ENCODE measurements around the gene PFAS. TPM values are rescaled to one million over a fixed set of nuclear protein-coding genes. Genes with fewer than 3 reads are reported as not detected.

The PFAS gene
- total and polyA plus RNA-seq, 2 experiments from 2014 or later, result 96.1 to 168 TPM

- Mint-ChIP-seq H3K27ac (peak overlapping the region; percentile 99), H3K27me3 (ENCODE audit: insufficient read depth, low read depth, poor library complexity) (peaks cover 46% of the 10 kb centered on the region), H3K4me1 (peaks cover 10% of the 10 kb centered on the region), H3K36me3 (ENCODE audit: low read depth) (peaks cover 47% of the 10 kb centered on the region), H3K9me3 (peaks cover 22% of the 10 kb centered on the region), H3K4me3 (peak overlapping the region; percentile 70)
- Histone ChIP-seq H3K4me1 (ENCODE audit: insufficient read depth) (peaks cover 6% of the 10 kb centered on the region; the same call in 1 of the 2 replicates), H3K4me2 (peak overlapping the region; percentile 75), H3K27ac (ENCODE audit: low read depth) (peak overlapping the region; percentile 91), H3F3A (replicated peaks; ENCODE audit: low read depth) (peaks cover 35% of the 10 kb centered on the region), H3K9me2 (ENCODE audit: insufficient read depth) (no peaks in the 10 kb centered on the region), H3K36me3 (ENCODE audit: insufficient read depth) (peaks cover 4% of the 10 kb centered on the region; the same call in 1 of the 2 replicates), H4K20me1 (replicated peaks; ENCODE audit: insufficient read depth) (peaks cover 4% of the 10 kb centered on the region), H2AFZ (no peak overlapping the region), H3K4me3 (peak overlapping the region; percentile 58), H3K27me3 (ENCODE audit: insufficient read depth) (no peaks in the 10 kb centered on the region), H3K79me2 (replicated peaks; ENCODE audit: insufficient read depth) (no peaks in the 10 kb centered on the region)
- DNase-seq (ENCODE audit: low spot score) (peak; percentile 91), ATAC-seq (peak; percentile 5)
- TF ChIP-seq REST (IDR thresholded peaks at IDR 0.05; ENCODE audit: unreplicated experiment) (no peak), JUNB (IDR thresholded peaks at IDR 0.05; ENCODE audit: unreplicated experiment) (no peak), CTCF (conservative IDR thresholded peaks at IDR 0.05; ENCODE audit: low read depth in 2 of 2) (no peak), EZH2phosphoT487 (IDR thresholded peaks at IDR 0.05; ENCODE audit: unreplicated experiment) (no peak), EZH2 (IDR thresholded peaks at IDR 0.05; ENCODE audit: low read depth, unreplicated experiment) (no peak), CREB1 (CRISPR knock-in tag; IDR thresholded peaks at IDR 0.05; ENCODE audit: low read depth) (peak; percentile 63), POLR2AphosphoS5 (IDR thresholded peaks at IDR 0.05; ENCODE audit: low read depth) (peak; percentile 77), ZNF114 (CRISPR knock-in tag; IDR thresholded peaks at IDR 0.05) (no peak), ZNF462 (CRISPR knock-in tag; IDR thresholded peaks at IDR 0.05) (no peak), ZNF331 (CRISPR knock-in tag; IDR thresholded peaks at IDR 0.05; ENCODE audit: low read depth) (no peak), STAT1 (IDR thresholded peaks at IDR 0.05; ENCODE audit: unreplicated experiment) (no peak)
Observed at GRCh38 chr17:8226536-8227237, 22.4 kb upstream of the PFAS start.

Data from GM23338 (cell line).